DMS153 (cell line): Measurements from ENCODE around the gene TAS1R2.
"Not testable (repeated sequence)": the region's sequence is repeated elsewhere in the genome, so short reads cannot be mapped to it uniquely, and the experiment has no call there.

Experiments used
- DNase-seq: peaks from one replicate; lab custom pipeline; 2025; lab: John Stamatoyannopoulos, UW

Gene TAS1R2

DNA sequence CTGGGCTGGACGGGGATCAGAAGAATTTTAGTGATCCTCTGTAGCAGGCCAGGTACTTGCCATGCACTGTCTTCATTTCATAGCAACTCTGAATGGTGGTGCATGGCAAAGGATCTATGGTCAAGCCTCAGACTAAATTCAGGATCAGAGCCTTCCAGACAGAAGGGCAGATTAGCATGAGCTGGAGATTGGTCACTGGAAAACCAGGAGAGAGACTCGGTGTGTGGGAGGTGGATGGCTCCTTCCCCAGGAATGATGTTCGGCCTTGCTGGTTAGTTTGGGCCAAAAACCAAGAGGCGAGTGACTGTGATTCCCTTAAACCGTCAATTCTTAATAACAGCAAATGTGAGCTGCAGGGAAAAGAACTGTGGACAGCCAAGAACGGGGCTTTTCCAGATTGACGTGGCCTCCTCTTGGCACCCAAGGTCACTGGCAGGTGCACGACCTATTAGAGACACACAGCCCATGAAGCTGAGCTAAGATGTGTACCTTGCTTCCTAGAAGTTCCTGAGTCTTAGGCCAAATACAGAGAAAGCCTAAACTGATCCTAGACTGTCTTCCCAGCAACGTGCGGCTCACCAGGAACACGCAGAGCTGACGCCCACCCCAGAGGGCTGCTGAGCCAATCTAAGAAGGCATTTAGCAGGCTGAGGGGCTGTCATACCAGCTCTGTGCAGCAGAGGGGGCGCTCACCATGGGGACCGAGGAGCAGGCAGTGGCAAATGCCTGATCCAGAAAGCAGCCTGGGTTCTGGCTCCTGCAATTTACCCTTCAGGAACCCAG is 24.4 kb upstream of the TAS1R2 start:
- DNase-seq = no peak

DNA sequence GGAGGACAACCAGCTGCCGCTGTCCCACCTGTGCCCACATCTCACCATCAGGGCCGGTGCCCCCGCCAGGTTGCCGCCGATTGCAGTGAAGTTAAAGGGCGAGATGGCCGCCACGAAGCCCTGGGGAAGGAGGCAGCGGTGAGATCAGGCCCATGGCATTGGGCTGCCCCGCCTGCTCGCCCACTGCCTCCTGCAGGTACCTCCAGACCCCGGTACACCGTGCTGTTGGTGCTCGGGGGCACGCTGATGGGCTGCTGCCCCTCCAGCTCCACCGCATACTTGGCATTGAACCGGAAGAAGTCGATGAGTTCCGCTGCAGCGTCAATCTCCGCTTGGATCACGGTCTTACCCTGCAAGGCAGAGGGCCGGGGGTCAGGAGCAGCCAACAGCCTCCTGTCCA is 23.6 kb upstream of the TAS1R2 start:
- no peak for DNase-seq

DNA sequence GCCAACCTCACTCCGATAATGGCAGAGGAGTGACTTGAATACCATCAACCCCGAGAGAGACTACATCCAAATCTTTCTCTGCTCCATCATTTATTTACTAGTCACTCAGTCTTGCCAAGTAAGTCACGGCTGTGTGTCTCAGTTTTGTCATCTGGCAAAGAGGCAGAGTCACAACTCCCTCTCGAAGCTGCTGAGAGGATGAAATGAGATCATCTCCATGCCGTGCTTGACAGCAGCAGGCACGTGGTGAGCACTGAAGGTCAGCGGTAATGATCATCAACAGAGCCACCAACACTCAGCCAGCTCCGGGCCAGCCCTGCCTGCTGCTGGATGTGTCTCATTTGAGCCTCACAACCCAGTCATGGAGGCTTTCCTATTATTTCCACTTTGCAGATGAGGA is 23.0 kb upstream of the TAS1R2 start:
- no peak for DNase-seq

DNA sequence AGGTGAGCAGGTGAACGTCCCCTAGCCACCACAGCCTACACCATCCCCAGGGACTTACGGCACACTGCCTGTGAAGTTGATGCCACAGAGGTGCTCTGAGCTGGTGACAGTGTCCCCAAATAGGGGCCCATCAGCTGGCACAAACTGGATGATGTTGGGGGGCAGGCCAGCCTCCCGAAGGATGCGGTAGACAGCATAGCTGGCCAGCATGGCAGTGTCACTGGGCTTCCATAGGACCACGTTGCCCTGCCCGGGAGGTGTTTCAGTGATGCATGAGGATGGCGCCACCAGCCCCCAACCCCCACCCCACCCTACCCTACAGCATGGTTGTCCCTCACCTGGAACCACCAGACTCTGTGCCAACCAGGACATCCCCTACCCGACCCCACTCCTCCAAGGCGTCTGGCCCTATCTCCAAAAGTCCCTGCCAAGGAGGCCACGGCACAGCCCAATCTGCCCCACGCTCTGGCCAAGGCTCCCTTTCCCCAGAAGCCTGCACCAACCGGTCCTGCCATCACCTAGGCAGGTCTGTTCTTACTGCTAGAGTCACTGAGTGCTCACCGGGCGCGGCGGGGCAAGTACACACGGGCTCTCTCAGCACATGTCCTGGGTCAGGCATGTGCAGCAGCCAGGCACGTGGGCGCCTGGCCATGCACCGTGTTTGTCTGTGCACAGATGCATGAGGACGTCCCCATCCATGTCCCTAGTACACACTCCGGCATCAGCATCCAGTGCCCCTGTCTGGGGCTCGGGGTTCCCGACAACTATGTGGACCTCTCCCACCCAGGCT is 22.4 kb upstream of the TAS1R2 start:
- no peak for DNase-seq

DNA sequence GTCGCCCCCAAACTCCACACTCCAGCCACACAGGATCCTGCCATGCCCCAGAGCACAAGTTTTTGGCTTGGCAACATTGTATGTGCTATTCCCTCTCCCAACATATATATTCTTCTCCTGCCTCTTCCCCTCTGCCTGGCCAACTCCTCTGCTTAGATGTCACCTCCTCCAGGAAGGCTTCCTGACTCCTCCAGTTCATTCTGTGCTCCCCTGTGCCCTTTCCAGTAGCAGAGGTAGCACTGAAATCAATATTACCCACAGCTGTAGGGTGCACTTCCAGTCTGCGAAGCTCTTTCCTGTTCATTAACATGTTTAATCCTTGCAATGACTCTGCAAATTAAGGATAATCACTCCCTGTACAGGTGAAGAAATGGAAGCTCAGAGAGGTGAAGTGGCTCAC is 21.7 kb upstream of the TAS1R2 start:
- no peak for DNase-seq

DNA sequence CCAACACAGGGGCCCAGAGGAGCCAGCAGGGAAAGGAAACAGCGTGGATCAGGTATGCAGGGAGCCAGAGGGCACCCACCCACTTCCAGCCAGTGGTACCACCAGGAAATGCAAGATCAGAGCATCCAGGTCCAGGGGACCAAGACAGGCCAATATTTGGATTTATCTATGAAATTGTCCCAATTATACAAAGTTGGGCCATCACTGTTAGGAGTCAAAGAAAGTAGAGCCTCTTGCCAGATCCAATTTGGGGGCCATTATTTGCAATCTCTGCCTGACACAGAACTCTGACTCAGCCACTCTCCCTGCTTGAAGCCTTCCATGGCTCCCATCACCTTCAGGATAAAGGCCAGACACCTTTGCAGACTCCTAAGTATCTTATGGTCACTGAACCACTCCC is 21.1 kb upstream of the TAS1R2 start:
- DNase-seq = no peak

DNA sequence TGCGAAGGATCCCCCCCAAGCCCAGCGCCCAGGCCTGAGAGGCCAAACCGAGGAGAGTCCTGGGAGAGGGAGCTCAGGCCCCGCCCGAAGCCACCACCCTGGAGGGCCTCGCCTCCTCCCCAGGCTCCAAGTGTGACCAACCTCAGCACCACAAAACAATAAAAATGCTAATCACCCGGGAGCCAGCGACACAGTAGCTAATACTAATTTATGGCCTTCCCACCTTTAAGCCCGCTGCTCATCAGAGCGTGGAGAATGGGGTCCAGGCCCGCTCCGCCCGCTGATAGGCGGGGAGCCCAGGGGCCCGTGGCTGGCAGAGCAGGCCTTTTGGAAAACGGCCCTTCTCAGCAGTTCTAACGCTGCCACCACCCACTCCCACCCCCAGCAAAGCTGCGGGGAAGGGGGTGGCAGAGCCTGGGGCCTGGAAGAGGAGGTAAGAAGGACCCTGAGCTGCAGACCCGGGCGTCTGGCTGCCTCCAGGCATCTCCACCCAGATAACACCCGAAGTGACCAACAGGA is 20.4 kb upstream of the TAS1R2 start:
- DNase-seq = no peak

DNA sequence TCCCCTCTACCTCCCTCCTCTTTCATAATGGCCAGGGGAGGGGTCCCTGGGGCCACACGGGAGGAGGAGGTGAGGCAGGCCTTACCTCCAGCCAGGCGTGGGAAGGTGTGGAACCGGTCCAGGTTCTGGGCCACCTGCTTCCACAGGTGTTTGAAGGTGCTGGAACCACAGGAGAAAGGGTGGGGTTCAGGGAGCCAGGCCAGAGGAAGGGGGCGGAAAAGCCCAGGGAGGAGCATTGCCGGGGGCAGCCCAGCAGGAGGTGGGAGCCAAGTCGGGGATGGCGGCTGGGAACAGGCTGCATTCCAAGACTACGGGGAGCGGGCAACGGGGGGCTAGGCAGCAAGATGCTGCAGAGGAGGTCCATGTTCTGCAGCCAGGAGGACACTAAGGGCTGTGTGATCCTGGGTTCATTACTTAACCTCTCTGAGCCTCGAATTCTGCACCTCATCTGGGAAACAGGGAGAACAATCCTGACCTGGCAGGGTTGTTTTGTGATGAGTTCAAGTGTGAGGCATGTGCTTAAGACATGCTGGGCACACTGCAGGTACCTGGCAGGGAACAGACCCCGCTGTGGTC is 19.8 kb upstream of the TAS1R2 start:
- no peak for DNase-seq

DNA sequence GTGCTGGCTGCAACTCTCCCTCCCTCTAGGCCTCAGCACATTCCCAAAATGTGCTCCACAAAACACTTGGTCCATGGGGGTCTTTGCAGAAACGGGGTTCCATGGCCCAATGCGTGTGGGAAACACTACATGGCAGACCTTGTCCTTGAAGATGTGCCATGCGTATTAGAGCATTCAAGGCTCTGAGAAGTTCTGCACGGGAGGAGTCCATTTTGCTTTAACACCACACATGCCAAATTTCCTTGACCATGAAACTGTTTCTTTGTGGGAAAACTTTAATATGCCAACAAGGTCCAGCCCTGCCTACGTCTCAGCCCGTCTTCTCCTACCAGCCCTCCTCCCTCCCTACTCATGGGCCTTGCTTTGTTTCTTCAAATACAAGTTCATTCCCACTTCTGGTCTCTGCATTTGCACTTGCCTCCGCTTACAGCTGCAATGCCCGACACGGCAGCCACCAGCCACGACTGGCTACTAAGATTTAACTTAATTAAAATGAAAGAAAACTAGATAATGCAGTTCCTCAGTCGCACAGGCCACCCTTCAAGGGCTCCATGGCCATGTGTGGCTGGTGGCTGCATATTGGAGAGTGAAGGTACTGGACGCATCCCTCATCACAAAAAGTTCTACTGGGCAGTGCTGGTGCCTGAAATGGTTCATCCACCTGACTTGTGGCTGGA is 19.2 kb upstream of the TAS1R2 start:
- no peak for DNase-seq

- no peak for DNase-seq
These were observed 17.8 kb upstream of the TAS1R2 start for GRCh38 chr1:18877282-18877681.

- no peak for DNase-seq
These were observed 16.8 kb upstream of the TAS1R2 start for GRCh38 chr1:18876210-18876609.

DNA sequence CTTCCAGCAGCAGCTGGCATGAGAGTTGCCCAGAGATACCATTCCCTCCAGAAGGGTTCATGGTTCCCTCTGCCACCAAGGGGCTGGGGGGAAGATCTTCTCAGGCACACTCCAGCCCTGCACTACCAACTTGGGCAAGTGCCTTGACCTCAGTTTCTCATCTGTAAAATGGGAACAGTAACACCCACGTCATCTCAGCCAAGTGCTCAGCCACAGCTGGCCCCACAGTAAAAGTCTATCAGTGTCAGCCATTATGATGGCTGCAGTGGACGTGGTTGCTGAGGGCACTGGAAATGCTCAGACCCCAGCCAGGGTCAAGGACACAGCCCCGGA is 16.3 kb upstream of the TAS1R2 start:
- DNase-seq = no peak

GRCh38 chr1:18875107-18875795 is 15.8 kb upstream of the TAS1R2 start:
- peak; percentile 48 for DNase-seq

- no peak for DNase-seq
These were observed 15.1 kb upstream of the TAS1R2 start for GRCh38 chr1:18874600-18874999.

- DNase-seq = no peak
These were observed 14.6 kb upstream of the TAS1R2 start for GRCh38 chr1:18874036-18874435.

DNA sequence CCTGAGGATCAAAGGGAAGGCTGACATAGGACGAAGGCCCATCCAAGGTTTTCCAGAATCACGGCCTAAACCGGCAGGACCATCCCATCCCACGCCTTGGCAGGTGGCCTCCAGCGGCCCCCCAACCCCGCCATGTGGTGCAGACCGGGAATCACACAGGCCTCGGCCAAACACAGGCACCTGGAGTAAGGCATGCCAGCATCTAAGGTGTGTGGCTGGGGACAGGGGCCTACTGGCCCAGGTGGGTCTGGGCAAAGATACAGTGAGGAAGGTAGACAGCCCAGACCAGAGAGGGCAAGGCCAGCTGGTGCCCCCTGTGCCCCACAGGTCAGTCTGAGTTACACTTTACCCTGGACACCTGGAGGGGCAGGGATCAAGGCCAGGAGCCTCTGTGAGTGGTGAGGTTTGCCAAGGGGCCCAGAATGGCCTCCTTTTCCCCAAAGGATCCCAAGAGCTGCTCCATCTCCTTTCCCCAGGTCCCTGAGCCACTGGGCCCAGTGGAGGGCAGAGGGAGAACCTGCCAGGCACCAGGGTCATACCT is 12.7 kb upstream of the TAS1R2 start:
- no peak for DNase-seq

GRCh38 chr1:18871401-18872070 is 12.1 kb upstream of the TAS1R2 start:
- no peak for DNase-seq

GRCh38 chr1:18870957-18871356 is 11.5 kb upstream of the TAS1R2 start:
- DNase-seq = no peak

GRCh38 chr1:18870595-18870865 is 11.1 kb upstream of the TAS1R2 start:
- DNase-seq = not testable (repeated sequence)

DNA sequence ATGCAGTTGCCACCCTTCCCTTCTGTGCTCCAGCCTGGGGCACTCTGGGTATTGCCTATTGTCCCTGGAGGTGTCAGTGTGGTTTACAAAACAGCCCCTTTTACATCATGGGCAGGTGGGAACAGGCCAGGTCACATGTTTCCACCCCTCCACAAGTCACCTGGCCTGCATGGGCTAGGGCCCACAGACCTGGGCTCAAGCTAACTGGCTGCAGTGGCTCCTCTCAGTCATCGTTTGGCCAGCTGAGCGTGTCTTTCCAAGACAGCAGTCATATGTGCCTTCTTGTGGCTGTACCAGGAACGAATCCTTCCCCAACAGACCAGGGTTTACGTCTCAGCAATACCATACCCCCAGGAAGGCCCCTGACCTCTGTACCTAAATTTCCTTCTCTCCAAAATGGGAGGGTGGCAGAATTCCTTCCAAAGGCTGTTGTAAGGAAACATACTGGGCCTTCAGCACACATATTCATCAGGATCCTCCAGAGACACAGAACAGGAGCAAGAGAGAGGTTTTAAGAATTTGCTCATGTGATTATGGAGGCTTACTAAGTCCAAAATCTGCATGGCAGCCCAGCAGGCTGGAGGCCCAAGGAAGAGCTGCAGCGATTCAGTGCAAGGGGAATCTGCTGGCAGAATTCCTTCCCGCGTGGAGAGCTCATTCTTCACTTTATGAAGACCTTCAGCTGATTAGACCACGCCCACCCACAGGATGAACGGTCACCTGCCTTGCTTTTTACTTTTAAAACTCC is 10.6 kb upstream of the TAS1R2 start:
- no peak for DNase-seq
